22Rv1 (cell line): Measurements from ENCODE around the gene F9.

Source experiments
- CTCF ChIP-seq: fragments of 450-650 bp; IDR thresholded peaks from 2 replicates; pipeline ENCODE4 v1.5.1; 2017; ENCODE audit warnings: mild to moderate bottlenecking
- ZFX ChIP-seq: fragments of 450-650 bp; IDR thresholded peaks from 2 replicates; pipeline ENCODE4 v1.6.1; 2017; ENCODE audit warnings: antibody characterized with exemption, borderline replicate concordance

DNA sequence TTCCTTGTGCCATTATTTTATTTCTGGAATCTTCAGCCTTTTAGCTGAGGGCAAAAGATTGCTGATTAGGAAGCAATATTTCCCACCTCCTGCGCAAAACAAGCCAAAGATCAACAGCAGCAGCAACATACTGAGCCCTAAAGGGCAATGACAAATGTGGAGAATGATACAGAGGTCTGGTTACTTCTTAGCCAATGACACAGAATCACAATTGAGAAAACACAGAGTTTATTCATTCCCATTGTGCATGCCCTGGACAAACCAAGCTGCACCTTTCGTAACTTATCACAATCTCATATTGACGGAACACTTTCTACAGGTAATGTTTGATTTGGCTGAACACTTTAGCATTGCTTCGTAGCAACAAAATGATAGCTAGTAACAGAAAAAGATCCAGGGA, 13.4 kb downstream of the F9 start:
- TF ChIP-seq CTCF (no peak), ZFX (no peak)
